ENCODE measurements around the gene KANK4.

The KANK4 gene

DNA sequence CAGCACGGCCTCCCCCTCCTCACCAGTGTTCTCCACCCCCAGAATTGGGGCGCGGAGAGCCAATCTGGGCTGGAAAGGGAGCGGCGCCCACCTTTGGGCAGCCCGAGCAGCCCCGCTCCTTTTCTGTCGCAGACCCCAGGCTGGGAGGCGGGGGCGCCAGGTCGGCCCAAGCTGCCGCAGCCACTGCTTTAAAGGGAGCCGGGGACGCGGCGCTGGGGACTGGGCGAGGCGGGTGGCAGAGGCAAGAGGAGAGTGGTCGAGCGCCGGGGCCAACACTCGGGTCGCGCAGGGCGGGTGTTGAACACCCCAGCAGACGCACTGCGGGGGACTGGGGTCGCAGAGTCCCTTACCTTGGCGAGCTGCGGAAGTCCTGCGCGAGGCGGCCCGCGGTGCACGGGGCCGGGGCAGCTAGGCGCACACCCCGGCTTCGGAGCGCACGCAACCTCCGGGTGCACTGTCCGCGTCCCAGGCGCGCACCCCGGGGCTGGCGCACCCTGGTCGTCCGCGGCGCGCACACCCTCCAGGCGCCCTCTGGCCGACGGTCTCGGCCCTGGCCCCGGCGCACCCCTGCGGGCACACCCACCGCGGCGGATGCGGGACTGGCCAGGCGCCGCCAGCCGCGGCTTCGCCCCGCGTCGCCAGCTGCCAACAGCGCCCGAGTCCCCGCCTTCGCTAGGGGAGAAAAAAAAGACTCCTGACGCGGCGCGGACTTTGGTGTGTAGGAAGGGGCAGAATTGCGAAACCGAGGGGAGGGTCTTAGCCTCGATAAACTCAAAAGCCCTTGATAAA lies at the start of gene KANK4:
TSS of gene KANK4 (minus strand) at position 679 of the 789 bp plus-strand sequence. CDS start 37,870 bp downstream, outside the sequence.
- in situ Hi-C loops (cut with MboI; ENCODE audit: low pct_unique_long_range_greater_than_20kb, low sequenced_read_pairs): no loop called here
- DNase-seq: no peak

DNA sequence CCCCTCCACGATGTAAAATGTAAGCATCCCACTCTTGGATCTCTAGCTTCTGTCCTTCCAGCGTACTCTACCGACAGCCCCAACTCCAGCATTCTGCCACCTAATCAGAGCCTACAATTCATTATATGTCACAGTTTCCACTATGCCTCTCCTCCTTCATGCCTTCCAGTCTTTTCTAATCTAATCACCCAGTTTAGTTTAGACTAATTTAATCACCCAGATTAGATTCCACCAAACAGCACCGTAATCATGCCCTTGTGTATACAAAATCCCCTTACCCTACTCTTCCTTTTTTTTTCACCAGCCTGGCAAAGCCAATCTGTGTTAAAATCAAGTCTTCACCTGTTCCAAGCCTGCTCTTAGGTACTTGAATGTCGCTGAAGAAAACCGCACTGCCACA lies 49.8 kb upstream of the KANK4 start:
- in situ Hi-C loops (cut with MboI; ENCODE audit: low pct_unique_long_range_greater_than_20kb, low sequenced_read_pairs): no loop called here
- DNase-seq: no peak

DNA sequence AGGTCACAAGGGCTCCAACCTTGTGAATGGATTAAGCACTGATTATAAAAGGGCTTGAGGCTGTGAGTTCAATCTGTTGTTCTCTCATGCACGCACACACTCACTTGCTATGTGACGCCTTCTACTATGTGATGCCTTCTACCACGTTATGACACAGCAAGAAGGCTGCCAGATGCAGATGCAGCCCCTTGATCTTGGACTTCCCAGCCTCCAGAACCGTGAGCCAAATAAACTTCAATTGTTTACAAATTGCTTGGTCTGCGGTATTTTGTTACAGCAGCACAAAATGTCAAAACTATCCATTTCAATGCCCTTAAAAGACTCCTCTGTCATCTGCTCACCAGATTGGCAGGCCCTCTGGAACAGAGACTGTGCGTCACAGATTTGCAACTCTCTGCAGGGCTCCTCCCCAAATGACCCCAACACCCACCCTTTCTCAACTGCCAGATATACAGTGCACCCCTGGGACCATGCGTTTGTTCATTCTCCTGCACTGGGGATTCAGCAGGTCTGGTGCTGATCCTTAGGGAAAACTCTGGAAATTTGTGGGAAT lies 47.8 kb upstream of the KANK4 start:
- in situ Hi-C loops (cut with MboI; ENCODE audit: low pct_unique_long_range_greater_than_20kb, low sequenced_read_pairs): no loop called here
- DNase-seq: no peak

DNA sequence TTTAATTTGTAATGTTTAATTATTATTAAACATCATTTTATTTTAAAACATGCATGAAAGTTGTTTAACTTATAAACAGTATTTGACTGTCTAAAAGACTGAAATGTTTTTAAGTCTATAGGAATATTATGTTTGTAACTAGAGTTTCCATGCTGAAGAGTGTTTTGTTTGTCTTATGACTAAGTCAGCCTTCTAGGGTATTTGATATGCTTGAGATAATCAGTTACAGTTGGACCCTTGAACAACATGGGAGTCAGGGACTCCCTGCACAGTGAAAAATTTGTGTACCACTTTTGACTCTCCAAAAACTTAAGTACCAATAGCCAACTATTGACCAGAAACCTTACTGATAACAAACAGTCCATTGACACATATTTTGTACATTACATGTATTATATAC lies 45.5 kb upstream of the KANK4 start:
- in situ Hi-C loops (cut with MboI; ENCODE audit: low pct_unique_long_range_greater_than_20kb, low sequenced_read_pairs): no loop called here
- DNase-seq: no peak

DNA sequence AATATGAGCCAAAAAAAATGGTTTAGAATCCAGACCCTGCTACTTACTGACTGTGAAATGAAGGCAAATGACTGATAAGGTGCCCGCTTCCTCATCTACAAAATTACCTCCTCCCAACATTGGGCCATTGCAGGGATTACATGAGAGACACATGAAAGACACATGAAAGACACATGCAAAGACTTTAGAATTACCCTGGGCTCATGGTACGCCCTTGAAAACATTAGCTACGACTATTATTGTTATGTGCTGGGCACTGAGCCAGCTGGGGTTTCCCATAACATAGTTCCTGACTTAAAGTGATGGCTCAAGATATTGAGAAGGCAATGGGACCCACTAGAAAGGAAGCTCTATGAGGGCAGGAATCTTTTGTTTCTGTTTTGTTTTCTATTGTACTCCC lies 43.7 kb upstream of the KANK4 start:
- DNase-seq: no peak
- in situ Hi-C loops (cut with MboI; ENCODE audit: low pct_unique_long_range_greater_than_20kb, low sequenced_read_pairs): no loop called here

DNA sequence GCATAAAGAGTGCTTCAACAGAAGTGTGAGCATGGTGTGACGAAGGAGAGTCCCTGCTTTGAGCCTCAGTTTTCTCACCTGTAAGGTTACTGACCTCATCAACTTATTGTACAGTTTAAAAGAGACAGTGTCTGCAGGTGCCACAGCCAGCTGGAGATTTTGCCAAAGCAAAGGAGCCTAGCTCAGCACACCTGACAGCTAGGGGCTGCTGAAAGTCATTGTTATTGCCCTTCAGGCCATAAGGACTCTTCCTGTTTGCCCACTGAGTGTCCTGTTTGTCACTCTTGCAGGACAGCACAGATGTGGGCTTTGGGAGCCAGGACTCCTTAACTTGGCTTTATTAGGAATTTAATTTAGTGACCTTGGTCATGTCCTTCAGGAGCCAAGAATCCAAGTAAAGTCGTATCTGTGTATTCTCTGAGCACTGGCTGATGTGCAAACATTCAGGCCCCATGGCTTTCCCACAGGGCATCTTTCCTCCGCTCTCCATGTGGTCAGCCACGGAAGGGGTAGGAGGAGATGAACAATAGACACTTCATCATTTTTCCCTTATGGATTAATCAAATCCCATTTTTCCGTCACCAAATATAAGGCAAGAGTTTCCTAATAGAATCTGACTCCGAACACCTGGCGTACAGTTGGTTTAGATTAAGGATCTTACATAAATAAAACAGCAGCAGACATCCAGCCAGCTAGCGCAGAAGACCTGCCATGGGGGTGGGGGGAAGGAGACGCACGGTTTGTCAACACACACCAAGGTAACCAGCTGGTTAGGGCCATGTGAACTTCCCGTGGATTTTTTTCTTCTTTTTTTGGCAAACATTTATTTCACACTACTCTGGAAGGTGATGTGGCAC lies 43.1 kb upstream of the KANK4 start:
- in situ Hi-C loops (cut with MboI; ENCODE audit: low pct_unique_long_range_greater_than_20kb, low sequenced_read_pairs): no loop called here
- no peak for DNase-seq

DNA sequence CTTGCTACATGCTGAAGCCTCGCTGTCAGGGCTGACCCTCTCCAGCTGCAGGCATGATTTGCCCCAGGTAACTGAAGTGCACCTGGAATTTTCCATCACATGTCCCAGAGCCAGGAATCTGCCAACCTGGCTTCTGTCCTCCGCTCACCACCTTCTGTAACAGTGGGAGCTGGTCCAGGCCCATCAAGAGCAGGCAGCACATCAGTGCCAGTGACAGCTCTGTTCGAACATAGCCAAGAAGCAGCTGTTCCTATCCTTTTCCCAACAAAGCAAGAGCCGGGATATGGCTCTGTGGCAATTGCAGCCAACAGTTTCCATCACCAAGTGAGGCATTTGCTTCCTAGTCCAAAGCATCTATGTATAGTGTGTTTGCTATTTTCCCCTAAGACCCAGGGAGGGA lies 42.2 kb upstream of the KANK4 start:
- no peak for DNase-seq
- in situ Hi-C loops (cut with MboI; ENCODE audit: low pct_unique_long_range_greater_than_20kb, low sequenced_read_pairs): no loop called here

DNA sequence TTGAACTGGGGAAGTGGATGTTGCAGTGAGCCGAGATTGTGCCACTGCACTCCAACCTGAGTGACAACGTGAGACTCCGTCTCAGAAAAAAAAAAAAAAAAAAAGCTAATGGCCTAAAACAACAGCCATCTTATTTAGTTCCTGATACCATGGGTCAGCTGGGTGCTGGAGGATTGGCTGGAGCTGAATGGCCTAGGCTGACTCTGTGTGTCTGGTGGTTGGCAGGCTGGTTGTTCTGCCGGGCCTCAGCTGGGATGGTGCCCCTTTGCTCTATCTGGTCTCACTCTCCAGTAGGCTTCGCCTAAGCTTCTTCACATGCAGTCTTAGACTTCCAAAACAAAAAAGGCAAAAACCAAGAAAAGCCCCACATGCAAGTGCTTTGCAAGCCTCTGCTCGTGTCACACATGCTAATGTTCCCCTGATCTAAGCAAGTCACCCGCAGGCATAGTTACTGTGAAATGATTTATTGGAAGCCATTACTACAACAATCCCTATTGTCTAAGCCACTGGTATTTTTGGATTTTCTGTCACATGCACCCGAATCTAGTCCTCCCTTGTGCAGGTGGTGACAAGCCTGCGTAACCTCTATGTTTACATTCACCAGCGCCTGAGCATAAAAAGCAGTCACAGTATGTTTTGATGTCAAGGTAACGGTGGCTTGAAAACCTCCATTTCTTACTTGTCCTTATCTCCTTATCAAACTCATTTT lies 39.6 kb upstream of the KANK4 start:
- in situ Hi-C loops (cut with MboI; ENCODE audit: low pct_unique_long_range_greater_than_20kb, low sequenced_read_pairs): no loop called here
- DNase-seq: no peak

DNA sequence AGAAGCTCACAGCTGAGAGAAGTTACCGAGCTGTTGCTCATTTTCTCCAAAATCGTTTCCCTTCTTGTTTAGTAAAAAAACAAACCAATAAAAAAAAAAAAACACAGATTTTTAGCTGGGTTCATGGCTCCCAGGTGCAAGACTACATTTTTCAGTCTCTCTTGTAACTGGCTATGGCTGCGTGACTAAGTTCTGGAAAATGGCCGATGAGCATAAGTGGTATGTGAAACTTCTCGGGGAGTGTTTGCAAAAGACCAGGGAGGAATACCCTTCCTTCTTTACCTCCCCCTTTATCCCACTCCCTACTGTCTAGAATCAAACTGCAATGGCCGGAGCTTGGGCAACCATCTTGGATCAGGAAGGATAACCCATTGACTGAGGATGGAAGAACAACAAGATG lies 38.7 kb upstream of the KANK4 start:
- in situ Hi-C loops (cut with MboI; ENCODE audit: low pct_unique_long_range_greater_than_20kb, low sequenced_read_pairs): no loop called here
- DNase-seq: no peak

DNA sequence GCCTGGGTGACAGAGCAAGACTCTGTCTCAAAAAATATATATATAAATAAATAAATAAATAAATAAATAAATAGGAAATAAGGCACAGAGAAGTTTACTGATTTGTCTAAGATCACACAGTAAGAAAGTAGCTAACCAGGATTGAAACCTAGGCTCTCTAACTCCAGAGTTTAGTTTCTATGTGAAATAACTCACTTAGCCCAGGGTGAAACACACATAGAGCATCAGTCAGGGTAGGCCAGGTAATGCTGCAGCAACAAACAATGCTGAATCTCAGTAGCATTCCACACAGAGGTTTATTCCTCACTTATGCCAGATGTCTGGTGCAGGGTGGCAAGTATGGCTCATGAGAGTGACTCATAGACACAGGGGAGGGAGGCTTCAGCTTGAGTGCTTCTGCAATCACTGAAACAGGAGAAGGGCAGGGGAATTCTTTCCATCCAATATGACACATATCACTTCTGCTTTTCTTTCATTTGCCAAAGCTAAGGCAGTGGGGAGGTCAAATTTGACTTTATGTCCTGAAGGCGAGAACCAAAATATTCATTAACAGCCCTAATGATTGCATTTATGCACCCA lies 37.1 kb upstream of the KANK4 start:
- in situ Hi-C loops (cut with MboI; ENCODE audit: low pct_unique_long_range_greater_than_20kb, low sequenced_read_pairs): no loop called here
- peak; percentile 37 for DNase-seq

DNA sequence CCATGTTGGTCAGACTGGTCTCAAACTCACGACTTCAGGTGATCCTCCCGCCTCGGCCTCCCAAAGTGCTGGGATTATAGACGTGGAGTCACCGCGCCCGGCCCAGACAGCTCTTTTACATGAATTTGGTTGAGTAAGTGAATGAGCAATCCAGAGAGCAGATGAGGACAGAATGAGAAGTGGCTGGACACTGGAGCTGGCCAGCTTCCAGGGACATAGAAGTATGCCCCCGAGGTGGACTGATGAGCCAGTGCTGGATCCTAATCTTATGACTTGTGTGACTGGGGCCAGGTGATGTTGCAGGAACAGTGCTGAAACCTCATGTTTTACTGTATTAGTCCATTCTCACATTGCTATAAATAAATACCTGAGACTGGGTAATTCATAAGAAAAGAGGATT lies 35.9 kb upstream of the KANK4 start:
- in situ Hi-C loops (cut with MboI; ENCODE audit: low pct_unique_long_range_greater_than_20kb, low sequenced_read_pairs): no loop called here
- no peak for DNase-seq

DNA sequence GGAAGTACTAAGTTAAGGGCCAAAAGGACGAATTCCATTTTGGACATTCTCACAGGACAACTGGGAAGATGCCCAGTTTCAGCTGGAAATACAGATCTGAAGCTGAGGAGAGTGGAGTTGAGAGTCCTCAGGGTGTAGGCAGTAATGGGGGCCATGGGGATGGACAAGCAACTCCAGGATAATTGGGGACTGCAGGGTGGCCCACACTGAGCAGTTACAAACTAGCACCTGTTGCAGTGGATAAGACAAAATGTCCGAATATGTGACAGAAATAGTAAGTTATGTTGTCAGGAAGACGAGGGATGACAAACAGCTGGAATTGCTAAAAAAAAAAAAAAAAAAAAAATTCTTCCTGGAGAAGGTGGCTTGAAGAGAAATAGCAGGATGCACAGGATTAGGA lies 34.6 kb upstream of the KANK4 start:
- DNase-seq: no peak
- in situ Hi-C loops (cut with MboI; ENCODE audit: low pct_unique_long_range_greater_than_20kb, low sequenced_read_pairs): no loop called here

DNA sequence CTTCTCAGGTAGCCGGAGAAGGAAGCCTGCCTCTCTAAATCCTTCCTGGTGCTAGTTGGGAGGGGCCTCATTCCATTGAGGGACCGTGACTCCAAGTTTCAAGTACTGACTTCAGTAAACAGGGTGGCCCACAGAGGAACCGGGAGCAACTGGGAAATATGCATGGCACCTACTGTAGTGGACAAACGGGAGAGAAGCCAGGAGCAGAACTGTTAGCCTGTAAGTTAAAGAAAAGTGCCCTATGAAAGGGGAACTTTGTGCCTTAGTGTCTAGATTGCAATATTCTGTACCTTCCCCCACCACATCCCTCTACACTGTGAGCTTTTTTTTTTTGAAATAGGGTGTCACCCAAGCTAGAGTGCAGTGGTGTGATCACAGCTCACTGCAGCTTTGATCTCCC lies 33.2 kb upstream of the KANK4 start:
- no peak for DNase-seq
- in situ Hi-C loops (cut with MboI; ENCODE audit: low pct_unique_long_range_greater_than_20kb, low sequenced_read_pairs): no loop called here

DNA sequence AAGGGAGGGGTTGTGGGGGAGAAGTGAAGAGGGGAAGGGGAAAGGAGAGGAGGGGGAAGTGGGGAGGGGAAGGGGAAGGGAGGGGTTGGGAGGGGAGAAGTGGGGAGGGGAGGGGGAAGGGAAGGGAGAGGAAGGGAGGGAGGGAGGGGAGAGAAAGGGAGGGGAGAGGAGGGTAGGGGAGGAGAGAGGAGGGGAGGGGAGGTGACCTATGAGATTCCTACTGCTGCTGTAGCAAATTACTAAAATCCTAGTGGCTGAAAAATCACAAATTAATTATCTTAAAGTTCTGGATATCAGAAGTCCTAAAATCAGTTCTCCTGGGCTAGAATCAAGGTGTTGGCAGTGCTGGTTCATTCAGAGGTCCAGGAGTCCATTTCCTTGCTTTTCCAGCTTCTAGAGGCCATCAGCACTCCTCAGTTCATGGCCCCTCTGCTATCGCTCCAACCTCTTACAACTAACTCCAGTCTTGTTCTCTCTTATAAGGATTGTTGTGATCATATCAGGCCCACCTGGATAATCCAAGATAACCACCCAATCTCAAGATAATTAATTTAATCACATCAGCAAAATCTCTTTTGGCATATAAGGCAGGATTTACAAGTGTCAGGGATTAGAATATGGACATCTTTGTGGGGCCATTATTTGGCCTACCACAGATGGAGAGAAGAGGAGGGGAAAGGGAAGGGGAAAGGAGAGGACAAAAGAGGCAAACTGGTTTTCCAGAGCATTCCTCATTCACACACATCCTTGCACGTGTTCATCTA lies 30.4 kb upstream of the KANK4 start:
- DNase-seq: no peak
- in situ Hi-C loops (cut with MboI; ENCODE audit: low pct_unique_long_range_greater_than_20kb, low sequenced_read_pairs): no loop called here

DNA sequence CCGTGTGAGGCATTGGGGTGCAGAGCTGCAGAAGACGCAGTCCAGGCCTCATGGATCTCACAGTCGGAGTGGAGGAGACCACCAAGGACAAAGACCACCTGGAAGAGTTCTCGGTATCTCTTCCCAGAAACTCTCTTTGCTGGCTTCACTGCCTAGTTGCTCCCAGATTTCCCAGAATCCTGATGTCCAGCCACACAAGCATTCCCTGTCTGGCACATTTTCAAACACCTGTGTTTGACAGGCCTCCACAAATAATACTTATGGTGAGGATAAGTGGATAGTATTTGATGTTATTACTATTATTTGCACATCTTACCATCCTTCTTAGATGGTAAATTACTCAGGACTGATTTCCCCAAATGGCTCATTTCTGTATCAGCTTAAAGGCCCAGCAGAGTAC lies 27.7 kb upstream of the KANK4 start:
- DNase-seq: no peak
- in situ Hi-C loops (cut with MboI; ENCODE audit: low pct_unique_long_range_greater_than_20kb, low sequenced_read_pairs): no loop called here

DNA sequence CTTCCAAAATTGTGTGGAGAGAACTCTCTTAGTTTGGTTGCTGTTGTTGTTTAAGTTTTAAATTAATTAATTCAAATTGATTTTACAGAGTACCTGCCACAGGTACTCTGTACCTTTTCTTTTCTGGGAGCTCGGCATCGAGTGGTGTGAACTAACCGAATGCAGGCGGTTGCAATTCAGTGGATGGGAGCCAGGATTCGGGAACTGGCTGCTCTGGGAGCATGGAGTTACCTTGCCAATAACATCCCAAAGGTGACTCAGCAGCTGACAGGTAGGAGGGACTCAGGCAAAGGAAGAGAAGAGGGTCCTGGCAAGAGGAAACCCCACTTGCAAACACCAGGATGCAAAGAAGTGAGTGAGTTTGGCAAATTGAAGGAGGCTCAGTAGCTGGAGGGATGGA lies 24.7 kb upstream of the KANK4 start:
- no peak for DNase-seq
- in situ Hi-C loops (cut with MboI; ENCODE audit: low pct_unique_long_range_greater_than_20kb, low sequenced_read_pairs): no loop called here

DNA sequence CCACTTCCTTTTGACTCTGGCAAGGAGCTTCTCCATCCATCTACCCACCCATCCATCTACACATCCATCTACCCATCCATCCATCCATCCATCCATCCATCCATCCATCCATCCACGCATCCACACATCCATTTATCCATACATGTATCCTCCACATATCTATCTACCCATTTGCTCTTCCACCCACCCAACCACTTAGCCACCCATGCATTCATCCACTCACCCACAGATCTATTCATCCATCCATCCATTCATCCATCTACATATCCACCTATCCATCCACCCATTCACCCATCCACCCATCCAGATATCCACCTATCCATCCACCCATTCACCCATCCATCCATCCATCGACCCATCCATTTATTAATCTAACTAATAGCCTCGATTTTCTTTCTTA lies 23.0 kb upstream of the KANK4 start:
- no peak for DNase-seq
- in situ Hi-C loops (cut with MboI; ENCODE audit: low pct_unique_long_range_greater_than_20kb, low sequenced_read_pairs): no loop called here

DNA sequence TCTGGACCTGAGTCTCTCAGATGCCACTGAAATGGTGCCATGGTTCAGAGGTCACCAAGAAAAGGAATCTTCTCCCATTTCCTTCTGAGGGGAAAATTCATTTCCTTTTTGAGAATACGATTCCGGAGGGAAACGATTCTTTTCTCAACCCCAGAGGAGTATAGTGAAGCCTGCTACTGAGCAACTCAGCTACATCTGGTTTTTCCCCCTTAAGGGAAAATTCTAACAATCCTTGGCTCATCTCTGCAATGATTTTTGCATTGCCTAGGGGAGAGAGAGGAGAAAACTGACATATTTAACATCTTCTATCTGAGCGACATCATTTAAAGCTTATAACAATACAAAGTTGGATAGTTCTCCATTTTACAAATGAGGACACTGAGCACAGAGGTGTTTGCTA lies 22.4 kb upstream of the KANK4 start:
- in situ Hi-C loops (cut with MboI; ENCODE audit: low pct_unique_long_range_greater_than_20kb, low sequenced_read_pairs): no loop called here
- DNase-seq: no peak

DNA sequence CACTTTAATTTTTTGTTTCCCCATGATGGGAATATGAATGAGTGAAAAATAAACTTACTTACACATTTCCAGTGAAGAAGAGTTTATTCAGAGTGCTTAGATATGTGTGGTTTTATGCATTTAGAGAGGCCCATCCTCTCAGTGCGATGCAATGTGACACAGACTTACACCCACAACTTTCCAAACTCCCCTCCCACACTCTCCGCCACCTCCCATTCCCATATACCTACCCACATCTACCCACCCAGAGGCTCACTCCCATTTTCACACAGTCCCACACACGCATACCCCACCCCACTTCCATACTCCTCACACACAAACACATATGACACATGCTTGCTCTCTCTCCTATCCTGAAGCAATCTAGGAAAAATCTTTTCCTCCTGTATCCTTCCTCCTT lies 21.9 kb upstream of the KANK4 start:
- in situ Hi-C loops (cut with MboI; ENCODE audit: low pct_unique_long_range_greater_than_20kb, low sequenced_read_pairs): no loop called here
- no peak for DNase-seq
